ENCODE results near the gene BRD4.

GRCh38 chr19:15379083-15379998, 47.0 kb upstream of the BRD4 start, which contains the start of gene AKAP8:
- peak; percentile 31 for TF ChIP-seq CTCF (IDR thresholded peaks at IDR 0.05; ENCODE audit: poor library complexity, severe bottlenecking)
- peak; percentile 58 for TF ChIP-seq MXI1 (conservative IDR thresholded peaks at IDR 0.05; ENCODE audit: poor library complexity, severe bottlenecking)
- no peak for TF ChIP-seq TAF1 (IDR thresholded peaks at IDR 0.05; ENCODE audit: low read depth)
- TF ChIP-seq REST (IDR thresholded peaks at IDR 0.05; ENCODE audit: borderline replicate concordance) = peak; percentile 46
- peak; percentile 98 for TF ChIP-seq POLR2AphosphoS5 (IDR thresholded peaks at IDR 0.05)
- TF ChIP-seq RAD21 (conservative IDR thresholded peaks at IDR 0.05) = no peak

All from neural cell (in vitro differentiated cells).